ENCODE results near the gene CRYGC. TPM values are rescaled to one million over a fixed set of nuclear protein-coding genes. Genes with fewer than 3 reads are reported as not detected.
A peak's percentile ranks its signal among the peaks of the same experiment; 100 is the strongest.

Gene CRYGC
- total and polyA plus RNA-seq, 2 of the 13 experiments (the other 11 are each of a cell fraction or from before 2014, with no cell fraction given), result 0.20 to 0.27 TPM

DNA sequence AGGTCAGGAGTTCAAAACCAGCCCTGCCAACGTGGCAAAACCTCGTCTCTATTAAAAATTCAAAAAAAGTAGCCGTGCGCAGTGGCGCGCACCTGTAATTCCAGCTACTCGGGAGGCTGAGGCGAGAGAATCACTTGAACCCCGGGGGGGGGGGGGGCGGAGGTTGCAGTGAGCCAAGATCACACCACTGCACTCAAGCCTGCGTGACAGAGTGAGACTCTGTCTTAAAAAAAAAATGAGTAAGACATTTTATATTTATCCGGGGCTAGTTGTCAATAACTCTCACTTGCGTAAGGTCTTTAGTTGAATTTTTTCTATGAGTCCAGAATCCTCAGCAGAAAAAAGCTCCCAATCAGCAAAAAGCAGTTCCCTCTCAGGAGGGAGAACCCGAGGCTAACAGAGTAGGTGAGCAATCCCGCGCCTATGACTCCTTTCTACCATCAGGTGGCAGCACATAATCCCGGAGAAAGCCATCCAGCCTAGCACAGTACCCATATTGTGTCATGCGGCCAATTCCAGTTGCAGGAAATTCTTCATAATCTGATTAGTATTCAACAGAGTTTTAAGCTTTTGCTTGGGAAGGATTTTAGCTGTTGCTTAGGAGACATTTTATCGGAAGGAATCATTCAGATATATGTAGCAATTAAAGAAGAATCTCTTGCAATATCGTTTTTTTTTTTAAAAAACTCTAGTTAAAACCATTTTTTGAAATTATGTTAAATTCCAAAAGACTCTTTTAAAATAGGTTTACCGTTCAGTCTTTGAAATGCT, 45.6 kb upstream of the CRYGC start (continued):
- TF ChIP-seq ZNF337 (CRISPR knock-in tag; IDR thresholded peaks at IDR 0.05; ENCODE audit: borderline replicate concordance, low read depth) (no peak), CBX5 (CRISPR knock-in tag; IDR thresholded peaks at IDR 0.05; ENCODE audit: borderline replicate concordance) (peak; percentile 73; the same call in 1 of the 2 replicates), HMG20A (CRISPR knock-in tag; IDR thresholded peaks at IDR 0.05; ENCODE audit: borderline replicate concordance) (peak; percentile 45; the same call in 1 of the 2 replicates), PHF21A (CRISPR knock-in tag; IDR thresholded peaks at IDR 0.05) (no peak), ZNF800 (CRISPR knock-in tag; IDR thresholded peaks at IDR 0.05) (peak; percentile 50; the same call in 1 of the 2 replicates), SALL2 (CRISPR knock-in tag; IDR thresholded peaks at IDR 0.05) (0 out of 2 replicates have a peak, but pooled peaks have one; percentile 13), THYN1 (CRISPR knock-in tag; IDR thresholded peaks at IDR 0.05; ENCODE audit: borderline replicate concordance, low read depth) (no peak), ZFY (CRISPR knock-in tag; IDR thresholded peaks at IDR 0.05) (no peak), CHD2 (IDR thresholded peaks at IDR 0.05; ENCODE audit: low read depth, low read length) (no peak), ZUFSP (CRISPR knock-in tag; IDR thresholded peaks at IDR 0.05; ENCODE audit: borderline replicate concordance) (no peak), ELF3 (CRISPR knock-in tag; IDR thresholded peaks at IDR 0.05) (peak; percentile 60; the same call in 1 of the 2 replicates), SMAD9 (CRISPR knock-in tag; IDR thresholded peaks at IDR 0.05) (no peak), FOXA1 (IDR thresholded peaks at IDR 0.05) (no peak), FOXA1 (CRISPR knock-in tag; IDR thresholded peaks at IDR 0.05) (no peak), HOXA3 (CRISPR knock-in tag; IDR thresholded peaks at IDR 0.05) (peak; percentile 36; the same call in 1 of the 2 replicates), ZBTB38 (CRISPR knock-in tag; IDR thresholded peaks at IDR 0.05) (no peak), SRSF4 (IDR thresholded peaks at IDR 0.05; ENCODE audit: low read depth, low read length, poor library complexity, severe bottlenecking) (no peak)
- TF ChIP-seq, protein P1, sequence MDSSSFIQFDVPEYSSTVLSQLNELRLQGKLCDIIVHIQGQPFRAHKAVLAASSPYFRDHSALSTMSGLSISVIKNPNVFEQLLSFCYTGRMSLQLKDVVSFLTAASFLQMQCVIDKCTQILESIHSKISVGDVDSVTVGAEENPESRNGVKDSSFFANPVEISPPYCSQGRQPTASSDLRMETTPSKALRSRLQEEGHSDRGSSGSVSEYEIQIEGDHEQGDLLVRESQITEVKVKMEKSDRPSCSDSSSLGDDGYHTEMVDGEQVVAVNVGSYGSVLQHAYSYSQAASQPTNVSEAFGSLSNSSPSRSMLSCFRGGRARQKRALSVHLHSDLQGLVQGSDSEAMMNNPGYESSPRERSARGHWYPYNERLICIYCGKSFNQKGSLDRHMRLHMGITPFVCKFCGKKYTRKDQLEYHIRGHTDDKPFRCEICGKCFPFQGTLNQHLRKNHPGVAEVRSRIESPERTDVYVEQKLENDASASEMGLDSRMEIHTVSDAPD (CRISPR knock-in tag; IDR thresholded peaks at IDR 0.05), result no peak
- TF ChIP-seq, protein P2, sequence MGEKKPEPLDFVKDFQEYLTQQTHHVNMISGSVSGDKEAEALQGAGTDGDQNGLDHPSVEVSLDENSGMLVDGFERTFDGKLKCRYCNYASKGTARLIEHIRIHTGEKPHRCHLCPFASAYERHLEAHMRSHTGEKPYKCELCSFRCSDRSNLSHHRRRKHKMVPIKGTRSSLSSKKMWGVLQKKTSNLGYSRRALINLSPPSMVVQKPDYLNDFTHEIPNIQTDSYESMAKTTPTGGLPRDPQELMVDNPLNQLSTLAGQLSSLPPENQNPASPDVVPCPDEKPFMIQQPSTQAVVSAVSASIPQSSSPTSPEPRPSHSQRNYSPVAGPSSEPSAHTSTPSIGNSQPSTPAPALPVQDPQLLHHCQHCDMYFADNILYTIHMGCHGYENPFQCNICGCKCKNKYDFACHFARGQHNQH (CRISPR knock-in tag; IDR thresholded peaks at IDR 0.05), result 0 out of 2 replicates have a peak, but pooled peaks have one; percentile 30

Measured in HepG2 (cell line).